H1 (cell line): ENCODE data around the gene LCMT1.

Experiments
- CHD2 ChIP-seq: IDR thresholded peaks from 2 replicates; pipeline ENCODE4 v1.6.1; 2012; ENCODE audit warnings: low read length, improper control_type of control experiment
- CTCF ChIP-seq, 3 experiments: IDR thresholded peaks; 1 replicate in 2 of 3; 2 replicates in 1 of 3; pipeline versions ENCODE4 v1.5.1 to v1.6.1; 2011; ENCODE audit warnings: low read length in 3 of 3, mild to moderate bottlenecking in 3 of 3, inconsistent platforms in 2 of 3, low read depth in 1 of 3, moderate library complexity in 1 of 3; ENCODE audit not compliant: insufficient read depth in 1 of 3; ENCODE audit errors: control extremely low read depth in 1 of 3
- MAX ChIP-seq: IDR thresholded peaks from 2 replicates; pipeline ENCODE4 v1.6.1; 2012; ENCODE audit warnings: inconsistent platforms
- POLR2AphosphoS5 ChIP-seq: IDR thresholded peaks from 2 replicates; pipeline ENCODE4 v1.6.1; 2011; ENCODE audit warnings: low read depth, low read length
- SIN3A ChIP-seq, 2 experiments: IDR thresholded peaks in 1 of 2; conservative IDR thresholded peaks in 1 of 2; 2 replicates each; pipeline ENCODE4 v1.6.1; 2011 to 2012; ENCODE audit warnings: low read length in 2 of 2, improper control_type of control experiment in 1 of 2, low read depth in 1 of 2, mild to moderate bottlenecking in 1 of 2
- TAF1 ChIP-seq: IDR thresholded peaks from 2 replicates; pipeline ENCODE4 v1.6.1; 2011; ENCODE audit warnings: mild to moderate bottlenecking, low read depth, low read length
- ZNF274 ChIP-seq: IDR thresholded peaks from 2 replicates; pipeline ENCODE4 v1.7.0; 2012; ENCODE audit warnings: low read length, borderline replicate concordance; ENCODE audit errors: extremely low read depth

GRCh38 chr16:25143928-25144327, 32.4 kb downstream of the LCMT1 start:
- TF ChIP-seq ZNF274 = no peak
- no peak for TF ChIP-seq CHD2
- TF ChIP-seq CTCF (IDR thresholded peaks at IDR 0.05; ENCODE audit: control extremely low read depth in 1 of 3, insufficient read depth in 1 of 3, low read depth in 1 of 3, low read length in 3 of 3) = peak; percentile 24 to 59 (median 56); a peak in 3 of 4 replicates
- TF ChIP-seq SIN3A (conservative IDR thresholded peaks at IDR 0.05 in 1 of 2, IDR thresholded peaks at IDR 0.05 in 1 of 2; ENCODE audit: low read depth in 1 of 2, low read length in 2 of 2) = no peak
- TF ChIP-seq MAX = no peak
- no peak for TF ChIP-seq POLR2AphosphoS5
- TF ChIP-seq TAF1 = no peak
